IMR-90 (cell line): ENCODE data around the gene PTK7. TPM values are rescaled to one million over a fixed set of nuclear protein-coding genes. Genes with fewer than 3 reads are reported as not detected.

Experiments used
- ATAC-seq: fragments of 200-7000 bp; cut with Tn5 transposase; 2 replicates; pipeline ENCODE4 v1.9.1; 2020; ENCODE audit warnings: low read depth, mild to moderate bottlenecking, moderate library complexity
- BruUV-seq: library from RNA; stranded (reverse); fragments of 400-500 nt; replicated peaks from 2 replicates; lab custom pipeline; 2021; lab: Mats Ljungman, UMichigan
- CTCF ChIA-PET: fragments of 300-600 bp; formaldehyde crosslinking; extraction: SDS; loops from one replicate; lab custom pipeline; 2021; ENCODE audit warnings: antibody characterized with exemption; lab: Yijun Ruan, JAX
- POLR2A ChIA-PET: fragments of 300-600 bp; sonication (Branson Sonifier 250); formaldehyde crosslinking; loops from one replicate; lab custom pipeline; 2022; ENCODE audit warnings: antibody characterized with exemption; ENCODE audit not compliant: unreplicated experiment; lab: Charles Lee
- DNase-seq: peaks from one replicate; pipeline ENCODE4 v3.0.0; 2013
- H2AFZ ChIP-seq: replicated peaks from 2 replicates; pipeline ENCODE3; 2013; ENCODE audit warnings: low read length, mild to moderate bottlenecking; ENCODE audit not compliant: poor library complexity
- H2AK5ac ChIP-seq: 2 replicates; pipeline ENCODE4 v1.6.1; 2013; ENCODE audit warnings: low read depth, low read length, inconsistent platforms
- H2AK9ac ChIP-seq: replicated peaks from 2 replicates; pipeline ENCODE3; 2013; ENCODE audit warnings: mild to moderate bottlenecking, low read depth, low read length, moderate library complexity; ENCODE audit not compliant: poor library complexity
- H2BK120ac ChIP-seq: 2 replicates; pipeline ENCODE4 v1.6.1; 2013; ENCODE audit warnings: low read depth, low read length, inconsistent platforms
- H2BK15ac ChIP-seq: 3 replicates; pipeline ENCODE4 v1.6.1; 2013; ENCODE audit warnings: low read depth, low read length, inconsistent platforms
- H2BK20ac ChIP-seq: 2 replicates; pipeline ENCODE4 v1.6.1; 2013; ENCODE audit warnings: low read depth, mild to moderate bottlenecking, inconsistent platforms, low read length, moderate library complexity
- H2BK5ac ChIP-seq: 2 replicates; pipeline ENCODE4 v1.6.1; 2013; ENCODE audit warnings: mild to moderate bottlenecking, low read depth, low read length, inconsistent platforms; ENCODE audit not compliant: poor library complexity, severe bottlenecking
- H3K14ac ChIP-seq: replicated peaks from 2 replicates; pipeline ENCODE4 v1.6.1; 2013; ENCODE audit warnings: low read depth, low read length, inconsistent platforms
- H3K18ac ChIP-seq: 2 replicates; pipeline ENCODE4 v1.6.1; 2013; ENCODE audit warnings: low read depth, low read length, control low read depth
- H3K23ac ChIP-seq: 2 replicates; pipeline ENCODE4 v1.6.1; 2013; ENCODE audit warnings: low read depth, low read length, inconsistent platforms
- H3K27ac ChIP-seq: 2 replicates; pipeline ENCODE4 v1.5.1; 2013; ENCODE audit warnings: mild to moderate bottlenecking, control low read depth, low read length; ENCODE audit not compliant: insufficient read depth
- H3K27me3 ChIP-seq: 2 replicates; pipeline ENCODE4 v1.6.1; 2013; ENCODE audit warnings: low read length; ENCODE audit not compliant: control insufficient read depth, insufficient read depth
- H3K36me3 ChIP-seq: 2 replicates; pipeline ENCODE4 v1.6.1; 2013; ENCODE audit warnings: low read length, mixed read lengths; ENCODE audit not compliant: control insufficient read depth, insufficient read depth
- H3K4ac ChIP-seq: 2 replicates; pipeline ENCODE4 v1.6.1; 2013; ENCODE audit warnings: low read depth, low read length, inconsistent platforms
- H3K4me1 ChIP-seq: 2 replicates; pipeline ENCODE4 v1.6.1; 2013; ENCODE audit warnings: low read length, mixed read lengths; ENCODE audit not compliant: control insufficient read depth, insufficient read depth
- H3K4me2 ChIP-seq: 2 replicates; pipeline ENCODE4 v1.6.1; 2013; ENCODE audit warnings: low read depth, mild to moderate bottlenecking, control low read depth, low read length, moderate library complexity
- H3K4me3 ChIP-seq: 2 replicates; pipeline ENCODE4 v1.5.1; 2013; ENCODE audit warnings: low read depth, mild to moderate bottlenecking, control low read depth, low read length, moderate library complexity; ENCODE audit not compliant: insufficient read depth
- H3K56ac ChIP-seq: 2 replicates; pipeline ENCODE4 v1.6.1; 2013; ENCODE audit warnings: low read length, inconsistent platforms; ENCODE audit not compliant: insufficient read depth; ENCODE audit errors: extremely low read depth
- H3K79me1 ChIP-seq, 2 experiments: 2 replicates each; pipeline ENCODE4 v1.6.1; 2013; ENCODE audit warnings: low read length in 2 of 2, inconsistent platforms in 1 of 2, low read depth in 1 of 2
- H3K9ac ChIP-seq: 2 replicates; pipeline ENCODE4 v1.6.1; 2013; ENCODE audit warnings: low read depth, low read length, control low read depth
- H3K9me1 ChIP-seq: 2 replicates; pipeline ENCODE4 v1.6.1; 2013; ENCODE audit warnings: low read length, inconsistent platforms; ENCODE audit not compliant: insufficient read depth
- H3K9me3 ChIP-seq: 2 replicates; pipeline ENCODE4 v1.6.1; 2013; ENCODE audit warnings: low read length; ENCODE audit not compliant: control insufficient read depth, insufficient read depth
- H4K20me1 ChIP-seq: 2 replicates; pipeline ENCODE4 v1.6.1; 2013; ENCODE audit warnings: low read length, inconsistent platforms; ENCODE audit not compliant: insufficient read depth
- H4K5ac ChIP-seq: 2 replicates; pipeline ENCODE4 v1.6.1; 2013; ENCODE audit warnings: mild to moderate bottlenecking, low read depth, low read length, control low read depth
- H4K8ac ChIP-seq, 2 experiments: 2 replicates each; pipeline ENCODE4 v1.6.1; 2013; ENCODE audit warnings: low read depth in 2 of 2, low read length in 2 of 2, control low read depth in 1 of 2, inconsistent platforms in 1 of 2
- H4K91ac ChIP-seq: 2 replicates; pipeline ENCODE4 v1.6.1; 2013; ENCODE audit warnings: low read depth, low read length, inconsistent platforms; ENCODE audit not compliant: insufficient read depth
- BHLHE40 ChIP-seq: fragments of 150-350 bp; IDR thresholded peaks from 2 replicates; pipeline ENCODE4 v1.6.1; 2016; ENCODE audit warnings: mild to moderate bottlenecking, low read depth, low read length
- CHD1 ChIP-seq: IDR thresholded peaks from 2 replicates; pipeline ENCODE4 v1.6.1; 2012; ENCODE audit warnings: low read depth, low read length, improper control_type of control experiment
- ELK1 ChIP-seq: fragments of 150-350 bp; IDR thresholded peaks from 2 replicates; pipeline ENCODE4 v1.6.1; 2016; ENCODE audit warnings: low read depth, mild to moderate bottlenecking, low read length, moderate library complexity, borderline replicate concordance
- FOS ChIP-seq: fragments of 150-350 bp; IDR thresholded peaks from 2 replicates; pipeline ENCODE4 v1.6.1; 2016; ENCODE audit warnings: low read depth, low read length
- MAFK ChIP-seq: IDR thresholded peaks from 2 replicates; pipeline ENCODE4 v1.6.1; 2012; ENCODE audit warnings: low read depth, low read length, improper control_type of control experiment
- MAZ ChIP-seq: IDR thresholded peaks from 2 replicates; pipeline ENCODE4 v1.6.1; 2012; ENCODE audit warnings: low read depth, mild to moderate bottlenecking, low read length, improper control_type of control experiment, moderate library complexity, borderline replicate concordance
- MXI1 ChIP-seq: IDR thresholded peaks from 2 replicates; pipeline ENCODE4 v1.6.1; 2012; ENCODE audit warnings: low read depth, mild to moderate bottlenecking, low read length, moderate library complexity, borderline replicate concordance
- NFE2L2 ChIP-seq: fragments of 150-350 bp; IDR thresholded peaks from 2 replicates; pipeline ENCODE4 v1.6.1; 2016; ENCODE audit warnings: low read depth, mild to moderate bottlenecking, low read length
- RFX5 ChIP-seq: IDR thresholded peaks from 2 replicates; pipeline ENCODE4 v1.8.0; 2012; ENCODE audit warnings: low read depth, mild to moderate bottlenecking, low read length, moderate library complexity
- SMC3 ChIP-seq: fragments of 150-350 bp; IDR thresholded peaks from 2 replicates; pipeline ENCODE4 v1.6.1; 2016; ENCODE audit warnings: low read depth, mild to moderate bottlenecking, antibody characterized with exemption, low read length, moderate library complexity
- WGBS, 2 experiments: methylation state at CpG; one replicate each; pipeline versions ENCODE4 v1.1.5 to v1.1.7; 2013; ENCODE audit warnings: missing lambda C conversion rate in 2 of 2; ENCODE audit not compliant: insufficient read length in 1 of 2; ENCODE audit errors: extremely low coverage in 2 of 2; 5-methylcytosine and 5-hydroxymethylcytosine counted together
- dilution Hi-C: fragments of 300-500 bp; cut with HindIII; formaldehyde crosslinking; loops from one replicate; pipeline ENCODE4 v1.14.3; 2018; ENCODE audit warnings: low sequenced_read_pairs; ENCODE audit not compliant: unreplicated experiment
- in situ Hi-C: fragments of 300-500 bp; cut with MboI; formaldehyde crosslinking; loops from 3 replicates; pipeline ENCODE4 v1.14.3; 2019; ENCODE audit warnings: low sequenced_read_pairs, inconsistent platforms, mixed read lengths
- intact Hi-C: fragments of 100-400 bp; cut with micrococcal nuclease; formaldehyde crosslinking; loops from 2 replicates; pipeline ENCODE4 v1.10.0; 2022
- polyA plus RNA-seq, 3 experiments: library from polyadenylated mRNA; depleted of rRNA; stranded (reverse); fragments of >200 nt; gene quantifications; 2 replicates each; pipeline ENCODE4 v1.2.3, GENCODE V29; 2012; ENCODE audit warnings: low replicate concordance in 1 of 3
- total RNA-seq: library from RNA; depleted of rRNA; stranded (reverse); fragments of >200 nt; gene quantifications from 2 replicates; pipeline ENCODE4 v1.2.3, GENCODE V29; 2012
- TF ChIP-seq, protein P1 (sequence below): fragments of 150-350 bp; IDR thresholded peaks from 2 replicates; pipeline ENCODE4 v1.6.1; 2017; ENCODE audit warnings: mild to moderate bottlenecking, antibody characterized with exemption, low read length, low read depth
- TF ChIP-seq, protein P2 (sequence below): conservative IDR thresholded peaks from 2 replicates; pipeline ENCODE4 v1.5.1; 2012; ENCODE audit warnings: mild to moderate bottlenecking, low read depth, low read length, improper control_type of control experiment

PTK7 gene
- total and polyA plus RNA-seq, 2 of the 4 experiments (the other 2 are of a cell fraction): 47.1 to 142 TPM

DNA sequence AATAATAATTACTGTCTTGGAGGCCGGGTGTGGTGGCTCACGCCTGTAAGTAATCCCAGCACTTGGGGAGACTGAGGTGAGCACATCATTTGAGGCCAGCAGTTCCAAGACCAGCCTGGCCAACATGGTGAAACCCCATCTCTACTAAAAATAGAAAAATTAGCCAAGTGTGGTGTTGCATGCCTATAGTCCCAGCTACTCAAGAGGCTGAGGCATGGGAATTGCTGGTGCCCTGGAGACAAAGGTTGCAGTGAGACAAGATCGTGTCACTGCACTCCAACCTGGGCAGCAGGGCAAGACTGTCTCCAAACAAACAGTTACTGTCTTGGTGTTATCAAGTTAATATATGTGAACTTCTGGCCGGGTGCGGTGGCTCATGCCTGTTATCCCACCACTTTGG lies 49.7 kb upstream of the PTK7 start:
- ChIA-PET CTCF (no interaction called here), POLR2A (no interaction called here)
- in situ Hi-C loops: no loop called here
- Histone ChIP-seq H2BK120ac (no peak overlapping the region), H3K23ac (no peak overlapping the region), H2BK20ac (no peak overlapping the region), H4K8ac (no peak overlapping the region), H4K20me1 (peaks cover 17% of the 10 kb centered on the region), H4K91ac (no peak overlapping the region), H2AK9ac (no peak overlapping the region), H3K9ac (no peak overlapping the region), H2BK15ac (no peak overlapping the region), H3K18ac (no peak overlapping the region), H3K27ac (no peak overlapping the region), H3K4ac (no peak overlapping the region), H3K79me1 (peaks cover 29 to 45% of the 10 kb centered on the region in 2 experiments), H3K56ac (no peak overlapping the region), H2BK5ac (no peak overlapping the region), H4K5ac (no peak overlapping the region), H2AFZ (no peak overlapping the region), H3K36me3 (peaks cover 53% of the 10 kb centered on the region), H3K9me3 (no peaks in the 10 kb centered on the region), H3K27me3 (no peaks in the 10 kb centered on the region), H3K9me1 (0 out of 2 replicates have a peak, but pooled peaks cover 4% of the 10 kb centered on the region), H2AK5ac (no peak overlapping the region), H3K14ac (no peak overlapping the region), H3K4me1 (peaks cover 2% of the 10 kb centered on the region; the same call in 1 of the 2 replicates), H3K4me3 (no peak overlapping the region), H3K4me2 (no peak overlapping the region)
- TF ChIP-seq MAFK (no peak), SMC3 (no peak), MXI1 (no peak), MAZ (no peak), BHLHE40 (no peak), ELK1 (no peak), RFX5 (no peak), NFE2L2 (no peak), FOS (no peak), CHD1 (no peak)
- TF ChIP-seq, protein P1, sequence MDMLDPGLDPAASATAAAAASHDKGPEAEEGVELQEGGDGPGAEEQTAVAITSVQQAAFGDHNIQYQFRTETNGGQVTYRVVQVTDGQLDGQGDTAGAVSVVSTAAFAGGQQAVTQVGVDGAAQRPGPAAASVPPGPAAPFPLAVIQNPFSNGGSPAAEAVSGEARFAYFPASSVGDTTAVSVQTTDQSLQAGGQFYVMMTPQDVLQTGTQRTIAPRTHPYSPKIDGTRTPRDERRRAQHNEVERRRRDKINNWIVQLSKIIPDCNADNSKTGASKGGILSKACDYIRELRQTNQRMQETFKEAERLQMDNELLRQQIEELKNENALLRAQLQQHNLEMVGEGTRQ: no peak
- TF ChIP-seq, protein P2, sequence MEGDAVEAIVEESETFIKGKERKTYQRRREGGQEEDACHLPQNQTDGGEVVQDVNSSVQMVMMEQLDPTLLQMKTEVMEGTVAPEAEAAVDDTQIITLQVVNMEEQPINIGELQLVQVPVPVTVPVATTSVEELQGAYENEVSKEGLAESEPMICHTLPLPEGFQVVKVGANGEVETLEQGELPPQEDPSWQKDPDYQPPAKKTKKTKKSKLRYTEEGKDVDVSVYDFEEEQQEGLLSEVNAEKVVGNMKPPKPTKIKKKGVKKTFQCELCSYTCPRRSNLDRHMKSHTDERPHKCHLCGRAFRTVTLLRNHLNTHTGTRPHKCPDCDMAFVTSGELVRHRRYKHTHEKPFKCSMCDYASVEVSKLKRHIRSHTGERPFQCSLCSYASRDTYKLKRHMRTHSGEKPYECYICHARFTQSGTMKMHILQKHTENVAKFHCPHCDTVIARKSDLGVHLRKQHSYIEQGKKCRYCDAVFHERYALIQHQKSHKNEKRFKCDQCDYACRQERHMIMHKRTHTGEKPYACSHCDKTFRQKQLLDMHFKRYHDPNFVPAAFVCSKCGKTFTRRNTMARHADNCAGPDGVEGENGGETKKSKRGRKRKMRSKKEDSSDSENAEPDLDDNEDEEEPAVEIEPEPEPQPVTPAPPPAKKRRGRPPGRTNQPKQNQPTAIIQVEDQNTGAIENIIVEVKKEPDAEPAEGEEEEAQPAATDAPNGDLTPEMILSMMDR: no peak
- intact Hi-C loops: no loop called here
- DNase-seq (no peak), ATAC-seq (no peak)
- dilution Hi-C loops: no loop called here
- WGBS, 2 experiments: no CpG with 5 or more reads among the region's 5 CpGs
- BruUV-seq: no TSS peak
